ENCODE measurements around the gene CD180. TPM values are rescaled to one million over a fixed set of nuclear protein-coding genes. Genes with fewer than 3 reads are reported as not detected.

Gene CD180
- not detected in 5 replicates for total RNA-seq (2022; extraction: Qiagen RNA extraction)

GRCh38 chr5:67196537-67197059 is at the start of gene CD180:
CD180 (minus strand) TSS chr5:67196799; CDS start chr5:67196641, 158 bp downstream.

All from A549 treated with Mapracorat at 1 μM for 4 hours (cell line).